Fibroblast of skin of left quadriceps (primary cell): ENCODE measurements around the gene TUBB1.

Experiments
- DNase-seq, 2 experiments: peaks; one replicate each; pipeline ENCODE4 v3.0.0-alpha.2; 2013; ENCODE audit warnings: low read depth in 2 of 2

Gene TUBB1

GRCh38 chr20:59042796-59043631, 23.8 kb downstream of the TUBB1 start:
- peak; percentile 78 to 79 for DNase-seq

- no peak for DNase-seq
These were observed 24.5 kb downstream of the TUBB1 start for GRCh38 chr20:59043698-59044097.

- no peak for DNase-seq
These were observed 25.1 kb downstream of the TUBB1 start for GRCh38 chr20:59044295-59044694.

- DNase-seq = no peak
These were observed 25.6 kb downstream of the TUBB1 start for GRCh38 chr20:59044796-59045195.

GRCh38 chr20:59046862-59047261, 27.6 kb downstream of the TUBB1 start:
- DNase-seq = no peak

GRCh38 chr20:59047938-59048680, 28.9 kb downstream of the TUBB1 start:
- no peak for DNase-seq

- DNase-seq = no peak
These were observed 29.4 kb downstream of the TUBB1 start for GRCh38 chr20:59048681-59049030.

- no peak for DNase-seq
These were observed 31.2 kb downstream of the TUBB1 start for GRCh38 chr20:59050437-59050836.

- no peak for DNase-seq
These were observed 32.5 kb downstream of the TUBB1 start for GRCh38 chr20:59051666-59052185.

- DNase-seq = no peak
These were observed 36.1 kb downstream of the TUBB1 start for GRCh38 chr20:59055302-59055701.

- no peak for DNase-seq
These were observed 42.9 kb downstream of the TUBB1 start for GRCh38 chr20:59062081-59062480.

GRCh38 chr20:59063358-59064213, 44.4 kb downstream of the TUBB1 start:
- no peak for DNase-seq

GRCh38 chr20:59064214-59064722, 45.0 kb downstream of the TUBB1 start:
- no peak for DNase-seq

GRCh38 chr20:59068534-59068933, 49.3 kb downstream of the TUBB1 start:
- DNase-seq = no peak

GRCh38 chr20:59069026-59069425, 49.8 kb downstream of the TUBB1 start:
- DNase-seq = no peak

- no peak for DNase-seq
These were observed 52.0 kb downstream of the TUBB1 start for GRCh38 chr20:59071216-59071615.

GRCh38 chr20:59073582-59073981, 54.4 kb downstream of the TUBB1 start:
- DNase-seq = no peak

GRCh38 chr20:59074456-59074855, 55.2 kb downstream of the TUBB1 start:
- DNase-seq = peak in 1 of 2 experiments; percentile 7

GRCh38 chr20:59075934-59076508, 56.8 kb downstream of the TUBB1 start:
- no peak for DNase-seq
